Measurements from ENCODE around the gene MRPS27.

The MRPS27 gene

DNA sequence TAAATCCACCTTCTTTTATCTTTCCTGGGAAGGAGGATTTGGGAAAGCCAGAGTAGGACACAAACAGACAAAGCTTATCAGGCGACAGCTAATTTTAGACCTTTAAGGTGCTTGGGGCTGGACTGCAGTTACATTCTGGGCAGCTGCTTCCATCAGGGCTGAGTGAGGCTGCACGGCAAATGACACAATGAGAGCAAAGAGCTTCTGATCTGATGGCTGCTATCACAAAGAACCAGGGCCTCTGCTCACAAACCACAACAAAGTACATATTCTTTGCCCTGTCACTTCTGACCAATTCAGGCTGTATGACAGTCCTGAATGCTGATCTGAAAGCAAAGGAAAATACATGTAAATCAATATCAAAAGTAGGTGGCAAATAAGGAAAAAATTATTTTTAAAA lies 93.1 kb downstream of the MRPS27 start:
- in situ Hi-C loops (cut with HindIII; ENCODE audit: low sequenced_read_pairs) = no loop called here
- TF ChIP-seq, protein P1, sequence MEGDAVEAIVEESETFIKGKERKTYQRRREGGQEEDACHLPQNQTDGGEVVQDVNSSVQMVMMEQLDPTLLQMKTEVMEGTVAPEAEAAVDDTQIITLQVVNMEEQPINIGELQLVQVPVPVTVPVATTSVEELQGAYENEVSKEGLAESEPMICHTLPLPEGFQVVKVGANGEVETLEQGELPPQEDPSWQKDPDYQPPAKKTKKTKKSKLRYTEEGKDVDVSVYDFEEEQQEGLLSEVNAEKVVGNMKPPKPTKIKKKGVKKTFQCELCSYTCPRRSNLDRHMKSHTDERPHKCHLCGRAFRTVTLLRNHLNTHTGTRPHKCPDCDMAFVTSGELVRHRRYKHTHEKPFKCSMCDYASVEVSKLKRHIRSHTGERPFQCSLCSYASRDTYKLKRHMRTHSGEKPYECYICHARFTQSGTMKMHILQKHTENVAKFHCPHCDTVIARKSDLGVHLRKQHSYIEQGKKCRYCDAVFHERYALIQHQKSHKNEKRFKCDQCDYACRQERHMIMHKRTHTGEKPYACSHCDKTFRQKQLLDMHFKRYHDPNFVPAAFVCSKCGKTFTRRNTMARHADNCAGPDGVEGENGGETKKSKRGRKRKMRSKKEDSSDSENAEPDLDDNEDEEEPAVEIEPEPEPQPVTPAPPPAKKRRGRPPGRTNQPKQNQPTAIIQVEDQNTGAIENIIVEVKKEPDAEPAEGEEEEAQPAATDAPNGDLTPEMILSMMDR (IDR thresholded peaks at IDR 0.05; ENCODE audit: low read depth, low read length) = no peak
- H3K4me3 ChIP-seq (ENCODE audit: low read depth, low read length) = no peak overlapping the region
- no peak for DNase-seq (ENCODE audit: low read depth, low spot score)

DNA sequence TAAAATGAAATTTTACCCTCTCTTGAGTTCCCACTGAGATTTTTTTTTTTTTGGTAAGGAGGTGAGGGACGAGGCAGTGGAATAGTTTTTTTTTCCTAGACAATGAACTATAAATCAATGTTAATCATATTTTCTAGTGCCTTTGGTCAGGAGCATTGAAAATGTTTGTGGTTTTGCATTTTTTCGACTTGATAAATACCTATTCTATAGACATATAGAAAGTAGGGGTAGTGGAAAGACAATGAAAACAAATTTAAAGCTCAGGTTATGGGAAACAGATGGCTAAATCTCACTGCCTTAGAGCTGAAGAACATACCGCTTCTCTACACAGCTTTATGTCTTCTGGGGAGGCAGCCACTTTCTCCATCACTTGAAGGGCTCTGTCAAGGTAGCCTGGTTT lies 94.3 kb downstream of the MRPS27 start:
- TF ChIP-seq, protein P1 (IDR thresholded peaks at IDR 0.05; ENCODE audit: low read depth, low read length) = no peak
- H3K4me3 ChIP-seq (ENCODE audit: low read depth, low read length) = no peak overlapping the region
- in situ Hi-C loops (cut with HindIII; ENCODE audit: low sequenced_read_pairs) = no loop called here
- no peak for DNase-seq (ENCODE audit: low read depth, low spot score)

GRCh38 chr5:72224946-72225463 lies 95.0 kb downstream of the MRPS27 start:
- DNase-seq (ENCODE audit: low read depth, low spot score) = peak; percentile 82
- in situ Hi-C loops (cut with HindIII; ENCODE audit: low sequenced_read_pairs) = no loop called here
- TF ChIP-seq, protein P1 (IDR thresholded peaks at IDR 0.05; ENCODE audit: low read depth, low read length) = no peak
- no peak overlapping the region for H3K4me3 ChIP-seq (ENCODE audit: low read depth, low read length)

DNA sequence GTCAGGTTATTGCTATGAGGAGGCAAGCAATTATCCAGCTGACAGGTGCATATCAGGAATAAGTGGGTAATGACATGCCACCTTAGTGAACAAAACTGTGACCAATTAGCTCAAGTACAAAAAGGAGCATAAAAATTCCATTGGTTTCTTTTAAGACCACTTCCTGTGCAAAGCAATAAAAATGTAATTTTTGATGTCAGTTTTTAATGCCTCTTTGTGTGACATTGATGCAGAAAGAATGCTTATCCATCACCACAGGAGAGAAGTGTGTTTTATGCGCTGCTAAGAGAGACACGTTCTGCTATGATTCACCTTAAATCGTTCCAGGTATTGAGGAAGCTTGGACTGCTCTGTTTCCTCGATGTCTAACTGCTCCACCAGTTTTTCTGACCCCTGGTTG lies 96.7 kb downstream of the MRPS27 start:
- DNase-seq (ENCODE audit: low read depth, low spot score) = no peak
- no peak overlapping the region for H3K4me3 ChIP-seq (ENCODE audit: low read depth, low read length)
- in situ Hi-C loops (cut with HindIII; ENCODE audit: low sequenced_read_pairs) = no loop called here
- TF ChIP-seq, protein P1 (IDR thresholded peaks at IDR 0.05; ENCODE audit: low read depth, low read length) = no peak

DNA sequence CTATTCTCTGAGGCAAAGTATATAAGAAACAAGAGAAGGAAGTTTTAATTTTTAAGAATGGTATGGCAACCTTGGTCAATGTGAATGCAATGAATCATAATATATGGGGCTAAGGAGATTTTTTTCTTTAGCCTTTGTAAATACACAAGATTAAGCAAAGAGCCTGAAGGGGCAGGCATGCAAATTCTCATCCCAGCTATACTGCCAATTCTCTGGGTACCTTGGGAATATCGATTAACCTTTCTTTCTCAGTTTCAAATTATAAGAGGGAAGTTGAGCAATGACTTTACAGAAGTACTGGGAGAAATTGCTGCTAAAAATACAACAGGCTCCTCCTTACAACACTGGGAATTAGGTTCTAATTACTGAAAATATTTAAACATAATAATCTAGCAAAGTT lies 97.5 kb downstream of the MRPS27 start:
- no peak for DNase-seq (ENCODE audit: low read depth, low spot score)
- TF ChIP-seq, protein P1 (IDR thresholded peaks at IDR 0.05; ENCODE audit: low read depth, low read length) = no peak
- no peak overlapping the region for H3K4me3 ChIP-seq (ENCODE audit: low read depth, low read length)
- in situ Hi-C loops (cut with HindIII; ENCODE audit: low sequenced_read_pairs) = no loop called here

- no peak overlapping the region for H3K4me3 ChIP-seq (ENCODE audit: low read depth, low read length)
- DNase-seq (ENCODE audit: low read depth, low spot score) = no peak
- TF ChIP-seq, protein P1 (IDR thresholded peaks at IDR 0.05; ENCODE audit: low read depth, low read length) = no peak
- in situ Hi-C loops (cut with HindIII; ENCODE audit: low sequenced_read_pairs) = no loop called here
Observed at GRCh38 chr5:72221541-72221940, 98.5 kb downstream of the MRPS27 start.

- TF ChIP-seq, protein P1 (IDR thresholded peaks at IDR 0.05; ENCODE audit: low read depth, low read length) = no peak
- in situ Hi-C loops (cut with HindIII; ENCODE audit: low sequenced_read_pairs) = no loop called here
- no peak for DNase-seq (ENCODE audit: low read depth, low spot score)
- H3K4me3 ChIP-seq (ENCODE audit: low read depth, low read length) = no peak overlapping the region
Observed at GRCh38 chr5:72221099-72221498, 98.9 kb downstream of the MRPS27 start.

Measured in astrocyte of the spinal cord (primary cell).